Occipital lobe (tissue), 2 donors: Measurements from ENCODE around the gene POSTN. TPM values are rescaled to one million over a fixed set of nuclear protein-coding genes. Genes with fewer than 3 reads are reported as not detected.

ENCODE experiments used
- DNase-seq: peaks from one replicate; lab custom pipeline; 2025; lab: John Stamatoyannopoulos, UW
- total RNA-seq: library from RNA; depleted of rRNA; stranded (reverse); fragments of >200 nt; gene quantifications from one replicate; pipeline ENCODE4 v1.2.3, GENCODE V29; 2014

The POSTN gene
- total RNA-seq, 1 donor from 2014 or later: 3.4 TPM

DNA sequence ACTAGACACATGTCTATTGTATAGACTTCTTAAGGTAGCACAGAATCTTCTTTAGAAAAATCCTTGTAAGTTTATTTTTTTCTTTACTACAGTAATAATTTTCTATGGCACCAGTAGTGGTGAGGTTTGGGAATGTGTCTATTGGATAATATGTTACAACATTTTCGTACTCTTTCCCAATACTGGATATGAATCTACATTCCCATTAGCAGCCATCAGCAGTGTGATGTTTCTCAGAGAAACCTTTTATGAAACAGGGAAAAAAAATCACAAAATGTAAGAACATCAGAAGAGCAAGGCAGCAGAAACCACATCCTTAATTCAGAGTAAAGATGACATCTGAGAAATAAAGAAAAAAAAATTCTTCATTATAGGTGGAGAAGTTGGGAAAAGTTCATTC is 83.3 kb downstream of the POSTN start:
- DNase-seq: no peak
